GM18868 (cell line): ENCODE data around the gene CRYBG2.

Experiments
- ATAC-seq: cut with Tn5 transposase; IDR thresholded peaks from one replicate; pipeline ENCODE4 v1.9.1; 2021; ENCODE audit warnings: mild to moderate bottlenecking, moderate library complexity; ENCODE audit not compliant: unreplicated experiment

The CRYBG2 gene

GRCh38 chr1:26372039-26372438 lies 18.1 kb upstream of the CRYBG2 start:
- no peak for ATAC-seq

- no peak for ATAC-seq
These were observed 16.9 kb upstream of the CRYBG2 start for GRCh38 chr1:26370591-26371382.

DNA sequence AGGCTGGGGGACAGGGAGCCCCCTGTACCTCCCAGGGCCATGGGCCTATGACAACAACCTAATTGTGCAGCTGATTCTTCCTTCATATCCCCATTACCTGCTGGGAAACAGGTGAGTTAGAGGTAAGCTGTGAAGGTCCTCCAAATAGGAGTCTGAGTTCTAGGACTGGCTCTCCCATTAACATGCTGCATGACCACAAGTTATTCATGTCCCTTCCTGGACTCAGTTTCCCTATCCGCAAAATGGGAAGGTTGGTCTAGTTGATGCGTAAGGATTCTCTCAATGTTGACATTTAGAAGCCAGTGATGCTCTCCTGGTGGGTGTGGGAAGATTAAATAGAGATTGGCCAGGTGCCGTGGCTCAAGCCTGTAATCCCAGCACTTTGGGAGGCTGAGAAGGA lies 14.6 kb upstream of the CRYBG2 start:
- ATAC-seq = no peak

DNA sequence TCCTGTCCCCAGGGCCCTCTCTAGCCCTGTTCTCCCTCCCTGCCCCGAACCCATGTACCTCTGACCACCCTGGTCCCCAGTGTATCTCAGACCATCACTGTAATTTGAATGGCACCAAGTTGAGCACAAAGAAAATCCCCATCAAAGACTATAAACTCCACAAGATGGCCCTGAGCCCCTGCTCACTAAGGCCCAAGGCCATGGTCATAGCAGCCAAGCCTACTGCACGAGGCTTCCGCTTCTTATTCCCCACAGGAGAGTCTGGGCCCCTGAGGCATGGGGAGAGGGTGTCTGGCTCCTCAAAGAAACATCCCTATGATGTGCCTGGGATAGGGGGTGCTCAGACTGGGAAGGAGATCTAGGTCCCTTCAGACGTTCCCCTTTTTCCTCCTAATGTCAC lies 14.1 kb upstream of the CRYBG2 start:
- ATAC-seq = no peak

DNA sequence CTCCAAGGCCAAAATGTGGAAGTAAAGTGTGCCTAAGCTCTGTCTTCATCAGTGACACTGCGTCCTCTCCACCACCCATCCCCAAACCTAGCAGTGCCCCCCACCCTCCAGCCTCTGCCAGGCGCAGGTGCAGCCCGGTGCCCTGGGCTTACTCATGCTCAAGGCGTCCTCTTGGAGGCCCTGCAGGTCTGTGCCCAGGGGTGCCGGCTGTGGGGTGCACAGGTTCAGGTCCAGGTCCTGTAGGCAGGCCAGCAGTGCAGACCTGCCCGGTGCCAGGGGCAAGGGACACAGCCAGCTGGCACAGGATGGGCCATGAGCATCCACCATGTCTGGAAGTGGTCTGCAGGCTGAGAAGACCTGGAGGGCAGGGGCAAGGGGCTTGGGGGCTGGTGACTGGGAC lies 13.5 kb upstream of the CRYBG2 start:
- no peak for ATAC-seq

- no peak for ATAC-seq
These were observed 11.0 kb upstream of the CRYBG2 start for GRCh38 chr1:26364956-26365355.

DNA sequence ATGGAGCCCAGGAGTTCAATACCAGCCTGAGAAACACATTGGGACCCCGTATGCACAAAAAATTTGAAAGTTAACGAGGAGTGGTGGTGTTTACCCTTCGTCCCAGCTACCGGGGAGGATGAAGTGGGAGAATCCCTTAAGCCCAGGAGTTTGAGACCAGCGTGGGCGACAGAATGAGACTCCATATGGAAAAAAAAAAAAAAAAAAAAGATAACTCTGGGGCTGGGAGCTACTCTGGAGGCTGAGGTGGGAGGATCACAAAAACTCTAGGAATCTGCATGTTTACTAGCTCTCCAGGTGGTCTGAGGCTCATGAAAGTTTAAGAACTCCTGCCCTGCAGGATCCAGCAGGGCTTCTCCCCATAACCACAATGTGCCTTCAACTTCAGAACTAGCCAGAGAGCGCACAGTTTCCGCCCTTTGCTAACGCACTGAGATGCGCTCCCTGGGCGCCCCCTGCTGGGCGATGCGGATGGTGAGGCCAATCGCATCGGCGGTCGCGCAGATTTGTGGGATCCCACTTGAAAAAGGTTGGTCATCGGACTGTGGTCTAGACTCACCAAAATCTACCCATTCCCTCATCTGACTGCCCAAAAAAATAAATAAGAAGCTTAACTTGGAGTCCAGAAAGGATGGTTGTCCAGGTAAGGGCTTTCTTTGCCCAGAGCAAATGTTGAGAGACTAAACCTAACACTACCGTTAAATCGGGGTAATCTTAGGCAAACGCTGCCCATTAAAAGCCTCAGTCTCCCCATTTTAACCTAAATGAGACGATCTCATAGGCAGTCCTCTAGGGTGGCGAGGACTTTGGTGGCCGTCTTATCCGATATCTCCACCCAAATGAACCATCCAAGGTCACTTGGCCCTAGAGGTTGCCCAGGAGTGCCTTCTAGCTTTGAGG lies 9.9 kb upstream of the CRYBG2 start:
- ATAC-seq = no peak

DNA sequence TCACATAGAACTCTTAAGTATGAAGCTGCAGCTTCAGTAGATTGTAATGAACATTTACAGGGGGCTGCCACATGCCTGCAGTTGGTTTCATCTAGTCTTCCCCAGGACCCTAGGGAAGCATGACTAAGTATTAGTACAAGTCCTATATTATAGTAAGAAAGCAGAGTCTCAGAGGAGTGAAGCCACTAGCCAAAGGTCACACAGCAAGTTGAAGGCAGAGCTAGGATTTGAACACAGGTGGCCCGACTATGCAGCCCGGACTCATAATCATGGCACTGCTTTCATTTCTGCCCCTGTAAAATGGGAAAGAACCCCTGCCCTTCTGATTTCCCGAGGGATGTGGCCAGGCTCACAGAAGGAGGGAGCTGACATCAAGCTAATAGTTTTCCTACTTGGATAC lies 8.4 kb upstream of the CRYBG2 start:
- ATAC-seq = no peak

DNA sequence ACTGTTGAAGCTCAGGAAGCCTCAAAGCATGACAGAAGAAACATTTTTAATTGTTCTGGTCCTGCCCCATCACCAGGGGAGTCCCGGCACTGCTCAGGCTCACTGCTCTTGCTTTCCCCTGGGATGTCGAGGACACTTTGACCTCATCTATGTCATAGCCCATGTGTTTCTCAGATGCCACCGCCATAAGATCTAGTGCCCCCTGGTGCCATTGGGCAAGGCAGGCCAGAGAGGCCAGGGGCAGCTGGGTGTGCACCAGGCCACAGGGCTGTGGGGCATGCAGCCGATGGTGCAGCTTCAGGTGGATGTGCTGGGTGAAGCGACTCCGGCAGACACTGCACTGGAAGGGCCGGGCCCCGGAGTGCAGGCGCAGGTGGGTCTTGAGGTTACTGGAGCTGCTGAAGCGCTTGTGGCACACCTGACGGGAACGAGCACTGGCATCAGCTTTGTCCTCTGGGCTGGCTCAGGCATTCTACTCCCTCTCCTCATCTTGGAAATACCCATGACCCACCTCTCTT lies 7.7 kb upstream of the CRYBG2 start:
- ATAC-seq = no peak

DNA sequence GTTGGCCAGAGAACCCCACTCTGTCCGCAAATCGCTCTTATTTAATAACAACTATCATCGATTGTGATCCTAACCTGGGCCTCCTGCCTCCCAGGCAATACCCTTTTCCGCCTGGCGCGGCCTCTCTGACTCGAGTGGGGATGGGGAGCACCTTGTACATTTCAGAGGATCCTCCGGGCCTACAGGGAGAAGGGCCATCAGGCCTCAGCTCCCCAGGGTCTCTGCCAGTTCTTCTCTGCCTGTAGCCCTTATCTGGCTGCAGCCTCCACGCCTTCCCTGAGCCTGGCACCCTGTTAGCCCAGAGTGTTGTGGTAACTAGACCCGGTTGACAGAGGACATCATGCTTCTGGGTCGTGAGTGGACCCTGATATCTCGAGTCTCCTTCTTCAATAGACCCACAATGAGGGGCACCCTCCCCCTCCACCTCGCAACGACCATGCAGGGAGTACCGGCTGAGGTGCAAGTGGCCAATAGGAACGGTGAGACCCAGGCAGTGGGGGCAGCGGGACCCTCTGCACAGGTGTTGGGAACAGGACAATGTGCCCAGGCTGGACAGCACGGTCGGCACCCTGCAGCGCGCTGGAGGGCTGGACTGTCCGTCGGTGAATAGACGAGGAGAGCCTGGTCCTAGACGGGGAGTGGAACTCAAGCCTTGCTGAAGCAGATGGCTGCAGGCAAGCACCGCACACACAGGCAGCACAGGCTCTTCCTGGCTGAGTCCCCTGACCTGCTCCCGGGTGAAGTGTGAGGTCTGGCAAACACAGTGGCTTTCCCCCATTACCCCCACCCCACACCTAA lies 7.1 kb upstream of the CRYBG2 start:
- ATAC-seq = no peak

DNA sequence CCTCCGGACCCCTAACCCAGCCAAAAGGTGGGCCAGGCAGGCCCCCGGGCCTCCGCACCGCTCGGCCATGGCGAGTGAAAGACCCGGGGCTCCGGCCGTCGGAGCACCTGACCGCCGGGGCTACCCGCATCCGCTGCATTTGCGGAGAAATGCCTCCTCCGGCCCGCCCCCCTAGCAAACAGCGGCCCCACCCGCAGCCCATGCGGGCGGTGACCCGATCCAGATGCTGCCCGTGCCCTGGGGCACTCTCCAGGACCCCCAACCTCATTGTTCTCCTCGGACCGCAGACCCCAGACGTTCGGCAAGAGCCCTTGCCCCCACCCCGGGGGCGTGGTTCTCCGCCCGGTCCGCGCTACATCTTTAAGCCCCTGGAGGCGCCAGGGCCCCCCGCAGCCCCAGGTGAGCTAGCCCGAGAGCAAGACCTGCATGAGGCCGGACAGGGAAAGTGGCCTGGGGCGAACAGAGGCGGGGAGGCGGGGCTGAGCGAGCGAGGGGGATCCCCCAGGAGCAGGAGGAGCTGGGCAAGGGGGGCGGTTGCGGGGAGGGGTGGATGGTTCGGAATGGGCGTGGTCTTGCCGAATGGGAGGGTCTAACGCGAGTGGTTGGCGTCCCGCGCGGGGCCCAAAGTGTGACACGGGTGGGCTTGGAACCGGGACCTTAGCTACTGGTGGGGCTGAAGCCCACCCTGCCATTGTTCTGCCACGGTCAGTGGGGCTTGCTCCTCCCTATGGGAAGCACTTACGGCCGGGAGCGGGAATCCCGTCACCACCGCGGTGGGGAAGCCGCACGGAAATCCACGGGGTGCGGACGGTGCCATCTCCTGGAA lies 6.3 kb upstream of the CRYBG2 start:
- no peak for ATAC-seq

GRCh38 chr1:26358411-26359384 lies 4.8 kb upstream of the CRYBG2 start:
- no peak for ATAC-seq

- no peak for ATAC-seq
These were observed 3.2 kb upstream of the CRYBG2 start for GRCh38 chr1:26357121-26357602.

- no peak for ATAC-seq
These were observed 2.2 kb upstream of the CRYBG2 start for GRCh38 chr1:26356106-26356505.

GRCh38 chr1:26354972-26355371 lies 1.0 kb upstream of the CRYBG2 start:
- no peak for ATAC-seq

GRCh38 chr1:26353210-26353859 lies 595 bp downstream of the CRYBG2 start:
- no peak for ATAC-seq

DNA sequence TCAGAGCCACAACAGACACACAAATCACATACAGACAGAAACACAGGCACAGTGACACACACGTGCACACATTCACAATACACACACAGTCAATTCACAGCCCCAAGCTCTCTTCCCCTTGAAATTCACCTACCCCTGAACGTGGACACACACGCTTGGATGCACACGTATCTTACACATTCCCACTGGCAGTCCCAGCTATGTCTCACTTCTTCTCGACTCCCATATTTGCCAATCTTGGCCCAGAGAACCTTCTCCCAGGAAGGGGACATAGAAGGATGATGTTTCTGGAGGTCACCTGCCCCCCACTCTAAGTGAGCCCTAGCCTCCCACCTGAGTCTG lies 1.6 kb downstream of the CRYBG2 start:
- no peak for ATAC-seq

- ATAC-seq = no peak
These were observed 2.2 kb downstream of the CRYBG2 start for GRCh38 chr1:26351590-26352337.
